Activated CD4-positive, alpha-beta T cell treated with anti-CD3 and anti-CD28 coated beads, Interleukin-2, amount 50 U/mL, for 1 hour (primary cell): ENCODE measurements around the gene SCYL1.
A peak's percentile ranks its signal among the peaks of the same experiment; 100 is the strongest.

Experiments used
- DNase-seq: peaks from one replicate; pipeline ENCODE4 v3.0.0-alpha.2; 2020

The SCYL1 gene

DNA sequence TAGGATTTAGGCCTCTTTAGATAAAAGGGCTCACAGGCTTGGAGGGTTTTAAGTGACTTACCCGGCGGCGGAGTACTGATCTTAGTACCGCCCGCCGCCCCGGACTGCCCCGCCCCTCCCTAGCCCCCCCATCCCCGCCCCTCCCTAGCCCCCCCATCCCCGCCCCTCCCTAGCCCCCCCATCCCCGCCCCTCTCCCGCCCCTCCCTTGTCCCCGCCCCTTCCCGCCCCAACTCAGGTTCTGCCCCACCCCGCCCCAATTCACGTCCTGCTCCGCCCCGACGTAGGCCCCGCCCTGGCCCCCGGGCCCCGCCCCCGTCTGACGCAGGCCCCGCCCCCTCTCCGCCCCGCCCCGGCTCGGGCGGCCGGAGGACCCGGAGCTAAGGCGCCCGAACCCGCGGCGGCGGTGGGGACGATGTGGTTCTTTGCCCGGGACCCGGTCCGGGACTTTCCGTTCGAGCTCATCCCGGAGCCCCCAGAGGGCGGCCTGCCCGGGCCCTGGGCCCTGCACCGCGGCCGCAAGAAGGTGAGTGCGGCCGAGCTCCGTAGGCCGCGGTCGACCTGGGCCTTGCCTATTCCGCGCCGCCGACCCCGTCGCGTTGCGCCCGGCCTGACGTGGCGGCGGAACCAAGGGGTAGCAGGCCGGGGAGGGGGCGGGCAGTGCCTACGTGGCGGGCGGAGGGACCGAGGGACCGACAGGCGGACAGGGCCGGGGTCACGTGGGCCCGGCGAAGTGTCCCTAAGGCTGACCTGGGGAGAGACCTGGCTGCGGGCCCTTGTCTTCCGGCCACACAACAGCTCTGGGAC is at the start of gene SCYL1:
Gene SCYL1 (plus strand): TSS at position 343 of the 805 bp plus-strand sequence. CDS start 71 bp downstream, at position 414.
- DNase-seq, result peak; percentile 82

DNA sequence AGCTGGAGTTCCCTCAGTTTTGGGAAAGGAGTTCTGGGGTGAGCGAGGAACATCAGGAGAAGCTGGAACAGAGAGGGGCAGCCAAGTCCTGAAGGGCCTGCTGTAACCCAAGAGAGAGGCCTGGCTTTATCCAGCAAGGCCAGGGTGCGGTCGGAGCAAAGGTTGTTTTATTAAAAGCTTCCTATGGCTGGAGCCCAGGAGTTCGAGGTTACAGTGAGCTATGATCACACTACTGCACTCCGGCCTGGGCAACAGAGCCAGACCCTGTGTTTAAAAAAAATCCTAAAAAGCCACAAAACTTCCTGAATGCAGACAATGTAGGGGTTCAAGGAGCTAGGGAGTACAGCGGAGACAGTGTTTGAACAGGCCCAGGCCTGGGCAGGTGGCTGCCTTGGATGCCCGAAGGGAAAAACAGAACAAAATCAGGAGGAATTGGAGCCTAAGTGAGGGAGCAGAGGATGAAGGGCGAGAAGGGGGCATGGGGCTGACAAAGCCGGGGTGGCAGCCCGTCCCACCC is 48.2 kb upstream of the SCYL1 start:
- no peak for DNase-seq

DNA sequence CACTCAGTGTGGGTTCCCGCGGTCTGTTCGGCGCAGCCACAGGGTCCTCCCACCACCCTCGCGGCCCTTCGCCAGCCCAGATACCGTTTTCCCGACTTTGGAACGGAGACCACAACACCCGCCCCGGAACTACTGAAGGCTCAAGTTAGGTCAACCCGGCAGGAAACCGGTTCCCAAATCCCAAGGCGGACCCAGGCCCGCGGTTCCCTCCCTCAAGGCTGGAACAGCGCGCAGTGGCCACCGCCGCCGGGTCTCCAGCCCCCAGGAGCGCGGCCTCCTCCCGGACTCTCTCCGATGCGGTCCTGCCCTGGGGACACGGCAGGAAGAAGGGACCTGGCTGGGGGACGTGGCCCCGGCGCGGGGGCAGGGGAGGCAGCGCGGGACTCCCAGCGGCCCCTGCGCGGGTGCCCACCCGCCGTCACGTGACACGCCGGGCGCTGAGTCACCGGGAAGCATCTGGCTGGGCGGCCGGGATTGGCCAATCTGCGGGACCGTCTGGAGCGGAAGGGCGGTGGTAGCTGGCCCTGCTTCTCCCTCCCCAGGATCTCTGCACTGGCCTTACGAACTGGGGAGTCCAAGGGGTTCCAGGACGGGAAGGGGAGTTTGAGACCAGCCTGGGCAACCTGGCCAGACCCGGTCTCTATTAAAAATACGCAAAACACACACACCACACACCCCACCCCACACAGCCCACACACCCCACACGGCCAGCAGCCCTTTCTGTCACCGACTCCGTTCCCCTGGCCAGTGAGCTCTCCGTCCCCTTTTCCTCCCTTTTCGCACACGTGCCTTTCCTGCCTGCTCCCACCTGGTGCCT is 47.5 kb upstream of the SCYL1 start:
- peak; percentile 90 for DNase-seq

DNA sequence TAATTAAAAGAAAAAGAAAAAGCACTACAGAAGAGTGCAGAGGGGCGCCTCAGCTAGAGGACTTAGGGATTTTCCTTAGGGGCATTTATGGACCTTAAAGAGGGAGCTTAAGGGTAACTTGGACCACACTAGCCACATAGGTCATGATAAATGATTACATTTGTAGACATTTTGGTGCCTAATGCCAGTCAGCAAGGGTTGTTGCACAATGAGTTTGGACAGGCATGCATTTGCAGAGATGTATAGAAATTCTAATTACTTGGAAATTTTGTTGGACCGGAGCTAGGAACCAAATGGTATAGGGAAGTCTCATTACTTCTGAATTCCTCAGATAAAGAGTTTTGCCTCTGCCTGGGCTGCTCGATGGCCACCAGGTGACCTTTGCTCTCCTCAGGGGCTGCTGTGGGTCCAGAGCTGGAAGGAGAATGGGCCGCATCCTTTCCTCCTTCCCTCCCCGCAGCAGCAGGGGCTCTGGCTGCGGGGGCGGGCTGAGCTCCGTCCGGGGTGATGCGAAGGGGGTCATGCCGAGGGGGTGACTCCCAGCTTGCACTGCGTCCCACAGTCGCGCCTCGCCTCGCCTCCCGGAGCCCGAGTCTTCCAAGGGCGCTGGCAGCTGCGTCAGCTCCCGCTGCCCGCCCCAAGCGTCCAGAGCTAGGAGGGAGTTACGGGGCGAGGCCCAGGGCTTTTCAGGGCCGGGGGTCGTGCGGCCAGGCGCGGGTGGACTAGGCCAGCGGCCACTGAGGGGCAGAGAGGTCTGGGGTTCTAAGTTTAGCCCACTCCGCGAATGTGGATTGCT is 46.3 kb upstream of the SCYL1 start:
- DNase-seq, result no peak

DNA sequence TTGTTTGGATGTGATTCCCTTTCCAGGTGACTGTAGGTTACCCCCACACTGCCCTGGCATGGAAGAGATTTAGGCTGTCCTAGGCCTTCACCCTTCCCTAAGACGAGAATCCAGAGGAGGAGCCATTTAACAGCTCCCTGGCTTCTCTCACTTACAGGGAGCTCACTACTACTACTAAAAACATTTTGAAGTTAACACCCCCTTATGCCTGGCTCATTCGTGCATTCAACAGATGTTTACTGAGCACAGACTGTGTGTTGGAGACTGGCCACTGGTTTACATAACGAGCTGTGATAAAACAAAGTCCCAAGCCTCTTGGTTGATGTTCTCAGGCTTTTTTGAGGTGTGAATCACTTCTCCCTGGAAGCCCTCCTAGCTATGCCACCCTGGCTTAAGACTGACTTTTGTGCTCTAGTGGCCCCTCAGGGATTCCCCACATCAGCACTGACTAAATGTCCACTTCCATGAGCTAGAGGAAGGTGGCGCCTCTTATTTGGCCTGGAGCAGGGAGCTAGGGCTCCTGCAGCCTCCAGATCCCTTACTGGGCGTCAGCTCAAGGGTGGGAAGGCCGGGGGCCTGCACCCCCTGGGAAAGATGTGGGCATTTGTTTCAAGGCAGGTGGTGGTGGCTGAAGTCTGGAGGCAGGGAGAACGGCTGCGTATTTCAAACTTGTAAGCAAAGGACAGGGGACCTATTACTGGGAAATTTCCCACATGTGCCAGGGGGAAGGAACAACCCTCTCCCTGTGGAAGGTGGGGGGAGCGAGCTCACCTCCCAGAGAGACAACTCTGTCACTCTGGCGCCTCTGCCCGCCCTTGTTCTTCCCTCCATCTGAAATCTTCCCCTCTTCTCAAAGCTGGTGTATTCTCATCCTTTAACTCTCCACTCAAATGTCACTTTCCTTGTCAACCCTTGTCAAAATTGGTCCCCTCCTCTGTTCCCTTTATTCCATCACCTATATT is 45.4 kb upstream of the SCYL1 start:
- DNase-seq, result no peak

DNA sequence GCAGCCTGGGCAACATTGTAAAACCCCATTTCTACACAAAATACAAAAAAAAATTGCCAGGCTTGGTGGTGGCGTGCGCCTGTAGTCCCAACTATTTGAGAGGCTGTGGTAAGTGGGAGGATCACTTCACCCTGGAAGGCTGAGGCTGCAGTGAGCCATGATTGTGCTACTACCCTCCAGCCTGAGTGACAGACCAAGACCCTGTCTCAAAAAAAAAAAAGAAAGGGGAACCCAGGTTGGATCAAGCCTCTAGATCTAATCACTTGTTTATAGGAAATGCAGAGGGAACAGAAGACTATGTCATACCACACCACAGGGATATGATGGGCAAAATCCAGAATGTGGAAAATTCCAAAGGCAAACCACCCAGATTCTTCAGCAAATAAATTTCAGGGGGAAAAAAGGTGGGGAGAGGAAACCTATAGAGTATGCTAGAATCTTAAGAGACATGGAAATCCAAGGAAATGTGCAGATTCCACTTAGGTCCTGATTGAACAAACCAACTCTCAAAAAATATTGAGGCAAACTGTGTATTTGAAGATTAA is 42.5 kb upstream of the SCYL1 start:
- no peak for DNase-seq

DNA sequence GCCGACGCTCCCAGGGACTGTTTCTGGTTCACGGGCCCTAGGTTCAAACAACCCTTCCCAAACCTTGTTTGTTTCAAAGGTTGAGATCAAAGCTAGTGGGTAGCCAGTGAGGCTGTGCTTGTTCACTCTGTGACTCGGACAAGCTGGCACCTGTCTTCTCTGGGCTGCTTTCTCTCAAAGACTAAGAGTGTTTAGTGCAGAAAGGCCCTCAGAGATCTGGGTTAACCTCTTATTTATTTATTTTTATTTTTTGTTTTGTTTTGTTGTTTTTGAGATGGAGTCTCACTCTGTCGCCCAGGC is 39.0 kb upstream of the SCYL1 start:
- DNase-seq, result no peak

DNA sequence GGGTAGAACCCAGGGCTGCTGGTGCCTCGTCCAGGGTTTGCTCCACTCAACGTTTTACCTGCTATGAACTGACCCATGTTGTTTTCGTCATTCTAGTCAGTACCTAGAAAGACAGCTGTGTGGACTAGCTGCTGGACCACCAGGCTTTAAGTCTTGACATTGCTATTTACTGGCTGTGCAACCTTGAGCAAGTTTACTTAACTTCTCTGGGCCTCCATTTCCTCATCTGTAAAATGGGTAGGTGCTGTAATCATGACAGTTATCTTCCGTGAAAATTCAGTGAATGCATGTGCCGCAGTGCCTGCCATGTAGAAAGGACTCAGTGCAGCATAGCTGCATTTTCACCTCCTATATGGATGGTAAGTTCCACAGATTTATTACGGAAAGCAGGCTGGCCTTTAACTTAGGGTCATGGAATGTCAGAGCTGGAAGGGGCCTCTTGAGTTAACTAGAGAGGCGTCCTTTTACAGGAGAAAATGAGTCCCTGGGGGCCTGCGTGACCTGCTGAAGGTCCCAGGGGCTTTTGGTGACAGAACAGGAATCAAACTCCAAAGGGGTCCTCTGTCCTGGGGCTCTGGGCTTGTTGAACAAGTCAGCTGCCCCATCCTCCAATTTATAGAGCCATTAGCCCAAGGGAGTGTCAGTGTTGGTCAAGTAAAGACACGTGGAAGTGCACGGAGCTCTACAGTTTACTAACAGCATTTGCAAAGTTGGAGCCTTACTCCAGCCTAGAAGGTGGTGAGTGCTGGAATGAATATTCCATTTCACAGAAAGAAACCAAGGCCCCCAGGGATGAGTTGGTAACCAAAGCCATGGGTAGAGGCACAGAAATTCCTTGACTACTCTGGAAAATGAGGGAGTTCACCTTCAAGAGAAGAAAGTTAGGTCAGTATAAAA is 38.1 kb upstream of the SCYL1 start:
- no peak for DNase-seq

DNA sequence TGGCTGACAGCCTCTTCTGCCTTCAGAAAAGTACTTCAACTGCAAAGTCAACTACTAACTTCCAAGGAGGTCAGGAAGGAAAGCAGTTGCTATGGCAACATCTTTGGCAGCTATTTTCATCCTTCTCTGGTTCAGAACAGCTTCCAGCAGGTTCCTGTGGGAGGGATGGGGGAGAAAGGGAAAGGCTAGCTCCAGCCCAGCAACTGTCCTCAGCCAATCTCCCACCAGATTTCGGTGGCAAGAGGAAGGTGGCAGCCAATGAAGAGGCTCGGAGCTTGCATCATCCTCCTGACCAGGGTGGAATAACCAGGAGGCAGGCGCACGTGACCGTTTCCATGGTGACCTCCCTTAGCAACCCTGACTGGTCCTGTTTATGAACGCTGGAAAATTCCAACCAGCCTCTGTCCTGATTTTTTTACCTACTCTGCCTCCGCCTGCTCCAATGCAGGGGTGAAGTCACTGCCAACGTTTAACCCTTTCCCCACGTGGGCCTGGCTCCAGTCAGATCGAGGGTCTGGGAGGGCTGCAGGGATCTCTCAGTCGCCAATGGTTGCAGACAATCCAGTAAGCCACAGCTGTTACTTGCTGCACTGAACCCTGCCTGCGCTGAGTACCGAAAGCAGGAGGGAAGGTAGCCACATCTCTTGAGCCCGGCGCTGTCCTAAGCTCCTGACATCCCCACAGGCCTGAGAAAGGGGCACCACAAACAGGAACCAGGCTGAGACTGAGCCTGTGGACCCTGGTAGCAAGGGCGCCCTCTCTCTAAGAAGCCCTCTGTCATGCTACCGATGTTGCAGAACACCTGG is 37.2 kb upstream of the SCYL1 start:
- no peak for DNase-seq

DNA sequence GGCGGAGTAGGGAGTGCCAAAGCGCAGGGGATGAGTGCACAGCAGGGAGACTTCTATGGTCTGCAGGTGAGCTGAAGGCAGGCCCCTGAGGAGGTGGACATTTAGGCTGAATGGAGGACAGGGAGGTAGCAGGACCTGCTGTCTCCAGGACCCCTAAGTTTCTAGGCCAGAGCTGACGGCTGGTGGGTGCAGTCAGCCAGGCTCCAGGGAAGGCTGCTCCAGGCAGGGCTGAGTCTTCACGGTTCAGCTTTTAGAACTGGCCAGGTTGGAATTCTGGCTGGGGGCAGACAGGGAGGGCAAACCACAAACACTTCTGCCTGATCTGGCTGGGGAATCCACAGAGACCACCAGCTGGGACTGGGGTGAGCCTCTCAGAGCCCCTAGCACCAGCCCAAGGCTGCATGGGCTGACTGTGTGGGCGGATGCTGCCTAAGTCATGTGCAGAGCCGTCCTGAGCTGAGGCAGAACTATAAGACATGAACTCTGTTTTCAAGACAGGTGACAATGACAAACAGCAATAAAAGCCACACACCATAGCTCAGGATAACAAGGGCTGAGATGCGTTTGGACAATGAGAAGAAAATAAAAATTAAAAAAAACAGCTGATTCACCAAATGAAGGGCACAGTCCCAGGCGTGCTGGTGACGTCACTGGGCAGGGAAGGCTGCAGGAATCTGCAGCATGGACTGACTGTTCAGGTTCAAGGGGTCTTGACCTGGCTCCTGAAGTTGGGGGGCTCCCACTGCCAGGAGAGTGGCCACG is 36.4 kb upstream of the SCYL1 start:
- DNase-seq, result no peak

DNA sequence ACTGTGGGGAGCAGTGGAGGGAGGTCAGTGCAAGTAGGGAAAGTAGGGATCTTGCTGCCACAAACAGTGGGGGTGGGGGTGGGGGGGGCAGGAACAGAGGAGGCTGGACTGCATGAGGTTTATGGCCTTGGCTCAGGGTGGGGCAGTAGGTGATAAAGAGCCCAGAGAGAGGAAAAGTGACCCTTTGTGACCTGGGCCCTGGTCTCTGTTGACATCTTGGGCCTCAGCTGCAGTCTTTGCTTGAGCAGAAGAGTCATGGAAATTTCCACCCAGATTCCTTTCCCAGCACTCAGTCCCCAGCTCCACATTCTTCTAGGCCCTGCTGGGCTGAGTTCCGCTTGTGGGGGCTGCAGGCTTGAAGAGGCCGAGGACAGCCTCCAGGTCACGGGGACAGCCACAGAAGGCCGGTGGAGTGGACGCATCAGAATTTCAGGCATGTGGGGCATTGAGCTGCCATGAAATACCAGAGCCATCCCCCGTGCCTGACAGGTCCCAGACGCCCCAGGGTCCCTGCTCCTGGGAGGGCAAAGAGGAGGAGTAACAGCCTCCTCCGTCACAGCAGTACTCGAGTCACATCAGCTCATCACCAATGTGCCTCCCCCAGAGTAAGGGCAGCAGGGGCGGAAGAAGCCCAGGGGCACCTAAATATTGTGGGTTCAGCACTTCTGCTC is 35.7 kb upstream of the SCYL1 start:
- no peak for DNase-seq

DNA sequence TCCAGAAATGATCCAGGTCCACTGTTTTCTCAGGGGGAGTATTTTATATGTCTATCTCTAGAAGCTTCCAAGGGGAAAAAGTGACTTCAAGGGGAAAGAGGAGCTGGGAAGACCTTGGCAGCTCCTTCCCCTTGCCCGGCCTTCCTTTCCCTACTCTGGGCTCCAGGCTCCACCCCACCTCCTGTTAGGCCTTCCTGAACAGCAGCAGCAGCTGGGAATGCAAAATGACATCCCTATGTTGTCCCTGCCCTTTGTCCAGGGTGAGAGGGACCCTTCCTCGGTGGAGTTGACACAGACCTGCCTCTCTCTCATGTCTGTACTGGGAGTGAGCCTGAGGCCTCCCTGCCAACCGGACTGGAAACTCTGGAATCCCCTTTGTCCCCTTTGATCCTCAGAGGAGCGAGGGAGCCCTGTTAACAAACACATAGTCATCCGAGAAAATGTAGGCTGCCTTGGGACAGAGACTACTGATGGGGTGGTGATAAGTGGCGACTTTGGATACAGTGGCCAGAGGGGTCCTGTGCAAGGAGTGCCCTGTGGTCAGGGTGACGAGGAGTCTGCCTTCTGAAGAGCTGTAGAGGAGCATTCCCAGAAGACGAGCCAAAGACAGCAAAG is 35.1 kb upstream of the SCYL1 start:
- no peak for DNase-seq

DNA sequence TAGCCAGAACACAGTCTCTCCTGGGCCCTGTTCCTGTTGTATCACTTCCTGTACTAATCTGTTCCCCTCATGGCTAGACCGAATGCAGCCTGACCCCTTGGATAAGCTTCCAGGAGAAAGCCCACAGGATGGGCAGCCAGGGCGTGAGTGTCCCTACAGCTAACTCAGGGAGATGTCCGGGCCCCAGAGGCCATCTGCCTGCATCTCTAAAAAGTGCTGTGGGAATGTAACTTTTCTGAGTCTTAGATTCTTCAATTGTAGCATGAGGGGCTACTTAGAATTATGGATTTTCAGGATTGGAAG is 33.8 kb upstream of the SCYL1 start:
- no peak for DNase-seq

DNA sequence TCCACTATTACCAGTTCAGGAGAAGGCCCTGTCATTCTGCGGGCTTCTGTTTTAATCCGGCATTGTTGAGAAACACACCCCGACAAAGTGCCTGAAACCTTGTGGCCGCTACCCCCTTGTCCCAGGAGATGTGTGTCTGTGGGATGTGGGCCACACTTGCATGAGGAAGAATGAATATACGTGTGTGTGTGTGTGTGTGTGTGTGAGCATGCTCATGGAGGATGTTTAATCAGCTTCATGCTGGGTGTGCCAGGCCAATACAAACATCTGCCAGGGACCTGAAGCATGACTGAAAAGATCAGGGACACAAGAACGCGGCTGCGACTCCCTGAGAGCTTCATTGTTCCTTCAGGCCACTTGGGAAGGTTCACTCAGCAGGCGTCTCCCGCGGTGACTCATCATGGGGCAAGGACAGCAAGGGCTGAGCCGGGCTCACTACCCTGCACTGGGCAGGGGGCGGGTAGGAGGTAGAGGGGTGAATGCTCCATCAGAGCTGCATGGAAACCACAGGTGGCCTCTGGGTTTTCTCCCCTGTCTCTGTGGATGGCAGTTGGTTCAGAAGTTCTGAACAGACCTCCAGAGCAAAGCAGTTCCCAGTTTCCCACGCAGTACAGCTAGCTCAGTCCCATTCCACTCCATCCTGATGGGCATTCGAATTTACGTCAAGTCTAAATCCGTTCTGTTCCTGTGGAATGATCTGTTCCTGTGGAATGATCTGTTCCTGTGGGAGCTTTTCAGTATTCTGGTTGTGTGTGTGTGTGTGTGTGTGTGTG is 33.1 kb upstream of the SCYL1 start:
- no peak for DNase-seq

DNA sequence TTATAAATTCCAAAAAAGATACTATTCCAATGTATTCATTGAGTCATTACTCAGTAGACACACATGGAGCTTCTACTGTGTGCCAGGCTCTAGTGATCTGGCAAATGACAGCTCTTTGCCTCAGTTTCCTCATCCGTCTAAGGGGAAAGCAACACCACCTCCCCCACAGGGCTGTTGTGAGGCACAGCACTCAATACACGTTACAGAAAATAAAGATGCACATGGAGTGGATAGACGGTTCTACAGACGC is 32.6 kb upstream of the SCYL1 start:
- DNase-seq, result no peak

DNA sequence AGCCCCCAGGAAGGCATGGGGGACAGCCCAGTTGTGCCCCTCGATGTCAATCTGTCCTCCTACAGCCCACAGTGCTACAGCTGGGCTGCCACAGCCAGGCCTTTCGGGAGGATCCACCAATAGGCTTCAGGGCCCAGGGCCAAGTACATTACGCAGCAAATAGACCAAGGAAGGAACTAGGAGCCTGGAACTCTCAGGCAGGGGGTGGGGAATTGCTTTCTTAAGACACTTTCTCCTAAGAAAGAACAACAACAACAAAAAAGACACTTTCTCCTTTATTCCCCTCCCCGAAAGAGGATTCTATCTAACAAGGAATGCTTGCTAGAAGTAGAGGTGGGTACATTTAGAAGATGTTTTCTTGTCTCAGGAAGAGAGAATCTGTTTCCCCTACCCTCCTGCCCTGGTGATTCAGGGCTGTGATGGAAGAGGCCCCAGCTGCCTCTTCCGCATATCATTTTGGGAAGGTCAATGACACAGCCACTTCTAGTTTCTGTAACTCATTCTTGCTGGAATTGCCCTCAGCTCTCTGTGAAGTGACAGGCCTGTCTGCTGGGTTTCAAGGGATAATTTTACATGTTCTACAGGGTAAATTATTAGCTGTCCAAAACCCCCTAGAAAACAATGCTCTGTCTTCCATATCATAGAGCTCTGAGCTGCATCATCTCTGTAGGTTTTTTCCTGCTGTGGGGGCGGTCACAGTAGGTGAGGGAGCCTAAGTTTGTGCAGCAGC is 32.1 kb upstream of the SCYL1 start:
- no peak for DNase-seq
